C4-2B (cell line): ENCODE measurements around the gene SERINC4.

Experiments
- CTCF ChIP-seq: fragments of 450-650 bp; conservative IDR thresholded peaks from 2 replicates; pipeline ENCODE4 v1.5.1; 2017; ENCODE audit warnings: mild to moderate bottlenecking
- ZFX ChIP-seq: fragments of 450-650 bp; IDR thresholded peaks from 2 replicates; pipeline ENCODE4 v1.6.1; 2017

- no peak for TF ChIP-seq CTCF
- TF ChIP-seq ZFX: no peak
Observed at GRCh38 chr15:43799209-43799944, 643 bp downstream of the SERINC4 start.
